Trophoblast cell (in vitro differentiated cells and primary cell): ENCODE data around the gene DDHD1.

ENCODE experiments used
- DNase-seq, 2 donors: peaks; one replicate each; pipeline ENCODE4 v3.0.0-alpha.2; 2016
- H2AFZ ChIP-seq: 2 replicates; pipeline ENCODE4 v1.6.1; 2013; ENCODE audit warnings: low read length, moderate library complexity, mild to moderate bottlenecking; ENCODE audit not compliant: insufficient read depth, poor library complexity
- H2AK5ac ChIP-seq: 2 replicates; pipeline ENCODE4 v1.6.1; 2013; ENCODE audit warnings: mild to moderate bottlenecking, low read length
- H2BK120ac ChIP-seq: 2 replicates; pipeline ENCODE4 v1.6.1; 2013; ENCODE audit warnings: low read length, mild to moderate bottlenecking, moderate library complexity; ENCODE audit not compliant: insufficient read depth, poor library complexity
- H2BK12ac ChIP-seq: 2 replicates; pipeline ENCODE4 v1.6.1; 2013; ENCODE audit warnings: mild to moderate bottlenecking, low read length, moderate library complexity
- H2BK5ac ChIP-seq: 2 replicates; pipeline ENCODE4 v1.6.1; 2013; ENCODE audit warnings: low read length, low read depth, moderate library complexity, mild to moderate bottlenecking; ENCODE audit not compliant: poor library complexity
- H3K14ac ChIP-seq: 2 replicates; pipeline ENCODE4 v1.6.1; 2013; ENCODE audit warnings: mild to moderate bottlenecking, low read length
- H3K18ac ChIP-seq: 2 replicates; pipeline ENCODE4 v1.6.1; 2013; ENCODE audit warnings: mild to moderate bottlenecking, low read length
- H3K23ac ChIP-seq: 2 replicates; pipeline ENCODE4 v1.6.1; 2013; ENCODE audit warnings: low read length
- H3K27ac ChIP-seq: 2 replicates; pipeline ENCODE4 v1.5.1; 2013; ENCODE audit warnings: low read depth, mild to moderate bottlenecking, inconsistent platforms, low read length, moderate library complexity
- H3K27me3 ChIP-seq: 2 replicates; pipeline ENCODE4 v1.6.1; 2013; ENCODE audit warnings: inconsistent platforms, mild to moderate bottlenecking, low read length, moderate library complexity; ENCODE audit not compliant: insufficient read depth
- H3K36me3 ChIP-seq, 2 experiments: 1 replicate in 1 of 2; 2 replicates in 1 of 2; pipeline ENCODE4 v1.6.1; 2013; ENCODE audit warnings: low read length in 2 of 2, mild to moderate bottlenecking in 2 of 2, moderate library complexity in 1 of 2; ENCODE audit not compliant: insufficient read depth in 2 of 2, control insufficient read depth in 1 of 2
- H3K4ac ChIP-seq: 2 replicates; pipeline ENCODE4 v1.6.1; 2013; ENCODE audit warnings: low read depth, mild to moderate bottlenecking, low read length, moderate library complexity
- H3K4me1 ChIP-seq, 2 experiments: 1 replicate in 1 of 2; 2 replicates in 1 of 2; pipeline ENCODE4 v1.6.1; 2013; ENCODE audit warnings: low read length in 2 of 2, mild to moderate bottlenecking in 2 of 2, moderate library complexity in 1 of 2; ENCODE audit not compliant: insufficient read depth in 2 of 2, control insufficient read depth in 1 of 2
- H3K4me2 ChIP-seq: 2 replicates; pipeline ENCODE4 v1.6.1; 2013; ENCODE audit warnings: inconsistent platforms, mild to moderate bottlenecking, low read length, moderate library complexity
- H3K4me3 ChIP-seq: 2 replicates; pipeline ENCODE4 v1.5.1; 2013; ENCODE audit warnings: mild to moderate bottlenecking, low read depth, low read length, inconsistent platforms
- H3K79me1 ChIP-seq: one replicate; pipeline ENCODE4 v1.6.1; 2013; ENCODE audit warnings: low read length
- H3K79me2 ChIP-seq: 2 replicates; pipeline ENCODE4 v1.6.1; 2013; ENCODE audit warnings: low read length, mild to moderate bottlenecking; ENCODE audit not compliant: control insufficient read depth, insufficient read depth, poor library complexity
- H3K9ac ChIP-seq: 2 replicates; pipeline ENCODE4 v1.6.1; 2013; ENCODE audit warnings: mild to moderate bottlenecking, low read length
- H3K9me3 ChIP-seq: 2 replicates; pipeline ENCODE4 v1.6.1; 2013; ENCODE audit warnings: low read depth, mild to moderate bottlenecking, control low read depth, inconsistent platforms, low read length; ENCODE audit not compliant: insufficient read depth
- H4K12ac ChIP-seq: 2 replicates; pipeline ENCODE4 v1.6.1; 2013; ENCODE audit warnings: low read depth, mild to moderate bottlenecking, low read length, moderate library complexity
- H4K8ac ChIP-seq: 2 replicates; pipeline ENCODE4 v1.6.1; 2013; ENCODE audit warnings: low read depth, mild to moderate bottlenecking, low read length, moderate library complexity
- H4K91ac ChIP-seq: one replicate; pipeline ENCODE4 v1.6.1; 2013; ENCODE audit warnings: low read depth, mild to moderate bottlenecking, low read length, moderate library complexity
- WGBS: extraction: QIAGEN DNeasy Blood & Tissue Kit; methylation state at CpG from one replicate; pipeline ENCODE4 v1.1.7; 2013; ENCODE audit warnings: missing lambda C conversion rate; ENCODE audit not compliant: insufficient read length, insufficient coverage; ENCODE audit errors: extremely low coverage; 5-methylcytosine and 5-hydroxymethylcytosine counted together

The DDHD1 gene

DNA sequence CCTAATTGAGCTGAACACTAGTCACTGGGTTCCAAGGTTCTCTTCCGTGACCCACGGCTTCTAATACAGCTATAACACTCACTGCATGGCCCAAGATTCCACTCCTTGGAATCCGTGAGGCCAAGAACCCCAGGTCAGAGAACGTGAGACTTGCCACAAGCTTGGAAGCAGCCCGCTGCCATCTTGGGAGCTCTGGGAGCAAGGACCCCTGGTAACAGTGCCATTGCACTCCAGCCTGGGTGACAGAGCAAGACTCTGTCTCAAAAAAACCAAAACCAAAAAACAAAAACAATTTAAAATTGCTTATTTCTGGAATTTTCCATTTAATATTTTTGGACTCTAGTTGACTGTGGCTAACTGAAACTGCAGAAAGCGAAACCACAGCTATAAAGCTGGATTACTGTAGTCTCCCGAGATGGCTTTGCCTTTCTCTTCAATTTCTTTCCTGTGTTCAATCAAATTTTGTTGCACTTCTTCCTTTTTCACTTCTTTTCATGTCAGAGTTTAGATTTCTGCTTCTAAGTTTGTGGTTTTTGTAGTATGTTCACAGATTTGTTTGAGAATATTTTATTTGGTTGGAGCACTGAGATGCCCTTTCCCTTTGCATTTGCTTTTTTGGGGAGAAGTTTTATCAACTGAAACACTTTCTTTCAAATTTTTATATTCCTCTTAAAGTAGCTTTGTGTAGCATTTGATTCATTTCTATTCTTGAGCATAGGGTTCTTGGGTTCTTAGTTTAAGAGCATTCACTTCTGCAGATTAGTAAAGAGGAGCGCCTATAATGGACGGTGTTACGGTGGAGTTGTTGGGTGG is 44.6 kb downstream of the DDHD1 start:
- H3K18ac ChIP-seq: no peak overlapping the region
- H3K4me2 ChIP-seq: no peak overlapping the region
- no peak for DNase-seq
- no peaks in the 10 kb centered on the region for H3K27me3 ChIP-seq
- H3K36me3 ChIP-seq: no peaks in the 10 kb centered on the region
- H2BK5ac ChIP-seq: no peak overlapping the region
- H3K4me1 ChIP-seq: no peaks in the 10 kb centered on the region
- H2BK12ac ChIP-seq: no peak overlapping the region
- H3K4me3 ChIP-seq: no peak overlapping the region
- H2AK5ac ChIP-seq: no peak overlapping the region
- no peak overlapping the region for H2BK120ac ChIP-seq
- H4K91ac ChIP-seq: no peak overlapping the region
- H4K12ac ChIP-seq: no peak overlapping the region
- no peak overlapping the region for H3K14ac ChIP-seq
- no peak overlapping the region for H2AFZ ChIP-seq
- H3K79me1 ChIP-seq: no peaks in the 10 kb centered on the region
- H3K9me3 ChIP-seq: no peaks in the 10 kb centered on the region
- H3K9ac ChIP-seq: no peak overlapping the region
- WGBS: no CpG with 5 or more reads among the region's 10 CpGs
- H4K8ac ChIP-seq: no peak overlapping the region
- H3K23ac ChIP-seq: no peak overlapping the region
- no peaks in the 10 kb centered on the region for H3K79me2 ChIP-seq
- no peak overlapping the region for H3K4ac ChIP-seq
- no peak overlapping the region for H3K27ac ChIP-seq

- no peak for DNase-seq
- H3K23ac ChIP-seq: no peak overlapping the region
- no peak overlapping the region for H2BK120ac ChIP-seq
- no peak overlapping the region for H4K12ac ChIP-seq
- H3K14ac ChIP-seq: no peak overlapping the region
- H3K4me3 ChIP-seq: no peak overlapping the region
- no peaks in the 10 kb centered on the region for H3K27me3 ChIP-seq
- no peak overlapping the region for H3K27ac ChIP-seq
- H3K9ac ChIP-seq: no peak overlapping the region
- H3K79me1 ChIP-seq: no peaks in the 10 kb centered on the region
- H3K4me1 ChIP-seq: no peaks in the 10 kb centered on the region
- H2AK5ac ChIP-seq: no peak overlapping the region
- no CpG with 5 or more reads among the region's 1 CpG for WGBS
- no peak overlapping the region for H4K8ac ChIP-seq
- no peaks in the 10 kb centered on the region for H3K36me3 ChIP-seq
- no peak overlapping the region for H2BK12ac ChIP-seq
- no peaks in the 10 kb centered on the region for H3K79me2 ChIP-seq
- no peak overlapping the region for H3K18ac ChIP-seq
- no peaks in the 10 kb centered on the region for H3K9me3 ChIP-seq
- H2BK5ac ChIP-seq: no peak overlapping the region
- H3K4me2 ChIP-seq: no peak overlapping the region
- H3K4ac ChIP-seq: no peak overlapping the region
- no peak overlapping the region for H4K91ac ChIP-seq
- no peak overlapping the region for H2AFZ ChIP-seq
Measured at GRCh38 chr14:53106768-53107167, 46.4 kb downstream of the DDHD1 start.

DNA sequence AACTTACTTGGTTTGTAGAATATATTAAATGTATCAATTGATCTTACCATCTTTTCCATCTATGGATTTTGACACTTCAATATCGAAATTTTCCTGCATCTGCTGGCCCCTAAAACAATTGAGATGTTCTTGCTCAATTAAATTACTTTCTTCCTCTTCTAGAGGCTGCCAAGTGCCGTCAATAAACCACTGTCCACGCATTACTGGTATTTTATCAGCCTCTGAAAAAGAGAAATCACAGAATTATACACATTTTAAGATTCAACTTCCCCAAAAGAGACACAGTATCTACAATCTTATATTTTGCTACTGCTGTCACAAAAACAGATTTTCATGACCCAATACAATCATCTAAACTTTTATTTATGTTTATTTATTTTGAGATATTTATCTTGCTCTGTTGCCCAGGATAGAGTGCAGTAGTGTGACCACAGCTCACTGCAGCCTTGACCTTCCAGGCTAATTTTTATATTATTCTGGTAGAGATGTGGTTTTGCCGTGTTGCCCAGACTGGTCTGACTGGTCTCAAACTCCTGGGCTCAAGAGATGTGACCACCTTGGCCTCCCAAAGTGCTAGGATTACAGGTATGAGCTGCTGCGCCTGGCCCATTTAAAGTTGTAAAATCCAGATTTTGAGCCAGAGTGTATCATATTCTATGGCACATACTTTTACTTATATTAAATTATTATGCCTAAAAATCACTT is 49.3 kb downstream of the DDHD1 start:
- no peak overlapping the region for H3K14ac ChIP-seq
- no peak overlapping the region for H3K18ac ChIP-seq
- no peaks in the 10 kb centered on the region for H3K4me1 ChIP-seq
- H3K4ac ChIP-seq: no peak overlapping the region
- no peak overlapping the region for H3K4me3 ChIP-seq
- WGBS: no CpG with 5 or more reads among the region's 5 CpGs
- H3K79me2 ChIP-seq: no peaks in the 10 kb centered on the region
- no peak overlapping the region for H4K91ac ChIP-seq
- no peak overlapping the region for H2AFZ ChIP-seq
- H2AK5ac ChIP-seq: no peak overlapping the region
- DNase-seq: no peak
- no peak overlapping the region for H3K9ac ChIP-seq
- H3K27ac ChIP-seq: no peak overlapping the region
- H2BK120ac ChIP-seq: no peak overlapping the region
- no peak overlapping the region for H4K12ac ChIP-seq
- no peaks in the 10 kb centered on the region for H3K9me3 ChIP-seq
- no peak overlapping the region for H4K8ac ChIP-seq
- H2BK5ac ChIP-seq: no peak overlapping the region
- no peaks in the 10 kb centered on the region for H3K36me3 ChIP-seq
- H3K4me2 ChIP-seq: no peak overlapping the region
- no peaks in the 10 kb centered on the region for H3K27me3 ChIP-seq
- H3K23ac ChIP-seq: no peak overlapping the region
- no peak overlapping the region for H2BK12ac ChIP-seq
- no peaks in the 10 kb centered on the region for H3K79me1 ChIP-seq

DNA sequence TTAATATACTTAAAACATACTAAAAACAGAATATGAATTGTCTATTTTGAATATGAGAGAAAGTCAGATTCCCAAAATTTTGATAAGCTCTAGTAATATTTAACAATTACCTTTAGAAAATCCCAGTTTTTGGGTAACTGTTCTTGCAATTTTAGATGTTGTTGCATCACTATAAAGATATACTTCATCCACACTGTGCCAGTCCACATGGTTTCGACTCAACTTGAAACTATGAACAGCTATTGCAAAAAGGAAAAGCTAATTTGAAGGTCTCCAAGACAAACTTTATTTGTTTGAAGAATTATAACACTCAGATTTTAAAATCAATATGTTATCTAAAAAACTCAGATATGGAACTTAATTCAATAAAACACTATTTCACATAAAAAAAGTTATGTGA is 59.9 kb downstream of the DDHD1 start:
- WGBS: no CpG with 5 or more reads among the region's 1 CpG
- Histone ChIP-seq H3K14ac (no peak overlapping the region), H3K4ac (no peak overlapping the region), H3K9me3 (no peaks in the 10 kb centered on the region), H3K4me3 (no peak overlapping the region), H4K8ac (no peak overlapping the region), H3K27me3 (no peaks in the 10 kb centered on the region), H3K79me2 (no peaks in the 10 kb centered on the region), H3K23ac (no peak overlapping the region), H3K79me1 (no peaks in the 10 kb centered on the region), H3K18ac (no peak overlapping the region), H2BK120ac (no peak overlapping the region), H2AFZ (no peak overlapping the region), H4K91ac (no peak overlapping the region), H3K4me1 (no peaks in the 10 kb centered on the region), H3K9ac (no peak overlapping the region), H2AK5ac (no peak overlapping the region), H4K12ac (no peak overlapping the region), H2BK12ac (no peak overlapping the region), H3K36me3 (no peaks in the 10 kb centered on the region), H3K4me2 (no peak overlapping the region), H2BK5ac (no peak overlapping the region), H3K27ac (no peak overlapping the region)
- DNase-seq: no peak
